Measurements from ENCODE around the gene TCEAL1.
"Not testable (repeated sequence)": the region's sequence is repeated elsewhere in the genome, so short reads cannot be mapped to it uniquely, and the experiment has no call there.

TCEAL1 gene

GRCh38 chrX:103630171-103630511, 1.4 kb downstream of the TCEAL1 start:
- TF ChIP-seq, protein P1, sequence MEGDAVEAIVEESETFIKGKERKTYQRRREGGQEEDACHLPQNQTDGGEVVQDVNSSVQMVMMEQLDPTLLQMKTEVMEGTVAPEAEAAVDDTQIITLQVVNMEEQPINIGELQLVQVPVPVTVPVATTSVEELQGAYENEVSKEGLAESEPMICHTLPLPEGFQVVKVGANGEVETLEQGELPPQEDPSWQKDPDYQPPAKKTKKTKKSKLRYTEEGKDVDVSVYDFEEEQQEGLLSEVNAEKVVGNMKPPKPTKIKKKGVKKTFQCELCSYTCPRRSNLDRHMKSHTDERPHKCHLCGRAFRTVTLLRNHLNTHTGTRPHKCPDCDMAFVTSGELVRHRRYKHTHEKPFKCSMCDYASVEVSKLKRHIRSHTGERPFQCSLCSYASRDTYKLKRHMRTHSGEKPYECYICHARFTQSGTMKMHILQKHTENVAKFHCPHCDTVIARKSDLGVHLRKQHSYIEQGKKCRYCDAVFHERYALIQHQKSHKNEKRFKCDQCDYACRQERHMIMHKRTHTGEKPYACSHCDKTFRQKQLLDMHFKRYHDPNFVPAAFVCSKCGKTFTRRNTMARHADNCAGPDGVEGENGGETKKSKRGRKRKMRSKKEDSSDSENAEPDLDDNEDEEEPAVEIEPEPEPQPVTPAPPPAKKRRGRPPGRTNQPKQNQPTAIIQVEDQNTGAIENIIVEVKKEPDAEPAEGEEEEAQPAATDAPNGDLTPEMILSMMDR (IDR thresholded peaks at IDR 0.05; ENCODE audit: insufficient read depth, low read length, missing control alignments), result no peak
- H3K4me3 ChIP-seq (ENCODE audit: low read depth, low read length), result peak overlapping the region; percentile 68
- DNase-seq (ENCODE audit: low read depth, low spot score), result no peak
- POLR2A ChIA-PET, result interaction anchor here (0.6 to 1.3 kb wide), 5 partner anchors 10 to 55 kb away, joined by 3 to 5 read pairs (median 3); no protein-coding TSS in a partner anchor
- CTCF ChIA-PET, result interaction anchor here (0.7 to 2.6 kb wide), 19 partner anchors 9 to 102 kb away, joined by 3 to 23 read pairs (median 6); no protein-coding TSS in a partner anchor

- TF ChIP-seq, protein P1 (IDR thresholded peaks at IDR 0.05; ENCODE audit: insufficient read depth, low read length, missing control alignments), result no peak
- ChIA-PET CTCF (interaction anchor here (1.2 to 2.6 kb wide), 8 partner anchors 8 to 97 kb away, joined by 3 to 23 read pairs (median 8); no protein-coding TSS in a partner anchor), POLR2A (interaction anchor here (1.3 kb wide), 1 partner anchor 9 kb away, joined by 5 read pairs; no protein-coding TSS in a partner anchor)
- no peak for DNase-seq (ENCODE audit: low read depth, low spot score)
- H3K4me3 ChIP-seq (ENCODE audit: low read depth, low read length), result no peak overlapping the region
Measured at GRCh38 chrX:103631145-103631544, 2.4 kb downstream of the TCEAL1 start.

DNA sequence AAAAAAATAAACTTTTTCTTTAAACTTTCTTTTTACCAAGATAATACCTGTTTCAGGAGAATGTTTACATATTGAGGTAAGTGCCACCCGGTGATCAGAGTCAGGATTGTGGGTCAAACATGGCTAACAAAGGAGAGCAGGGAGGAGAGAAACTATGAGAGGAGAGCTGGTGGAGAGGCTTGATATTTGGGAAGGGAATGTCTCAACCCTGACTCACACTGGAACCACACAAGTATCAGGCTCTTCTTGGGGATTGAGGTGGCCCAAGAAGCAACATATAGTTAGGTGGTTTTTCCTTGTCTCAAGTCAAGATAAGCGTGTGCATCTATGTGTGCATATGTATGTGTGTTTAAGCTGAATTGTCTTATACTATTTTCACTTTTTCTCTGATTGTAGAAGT, 6.7 kb downstream of the TCEAL1 start:
- no peak overlapping the region for H3K4me3 ChIP-seq (ENCODE audit: low read depth, low read length)
- CTCF ChIA-PET, result no interaction called here
- DNase-seq (ENCODE audit: low read depth, low spot score), result no peak
- TF ChIP-seq, protein P1 (IDR thresholded peaks at IDR 0.05; ENCODE audit: insufficient read depth, low read length, missing control alignments), result no peak
- POLR2A ChIA-PET, result no interaction called here

DNA sequence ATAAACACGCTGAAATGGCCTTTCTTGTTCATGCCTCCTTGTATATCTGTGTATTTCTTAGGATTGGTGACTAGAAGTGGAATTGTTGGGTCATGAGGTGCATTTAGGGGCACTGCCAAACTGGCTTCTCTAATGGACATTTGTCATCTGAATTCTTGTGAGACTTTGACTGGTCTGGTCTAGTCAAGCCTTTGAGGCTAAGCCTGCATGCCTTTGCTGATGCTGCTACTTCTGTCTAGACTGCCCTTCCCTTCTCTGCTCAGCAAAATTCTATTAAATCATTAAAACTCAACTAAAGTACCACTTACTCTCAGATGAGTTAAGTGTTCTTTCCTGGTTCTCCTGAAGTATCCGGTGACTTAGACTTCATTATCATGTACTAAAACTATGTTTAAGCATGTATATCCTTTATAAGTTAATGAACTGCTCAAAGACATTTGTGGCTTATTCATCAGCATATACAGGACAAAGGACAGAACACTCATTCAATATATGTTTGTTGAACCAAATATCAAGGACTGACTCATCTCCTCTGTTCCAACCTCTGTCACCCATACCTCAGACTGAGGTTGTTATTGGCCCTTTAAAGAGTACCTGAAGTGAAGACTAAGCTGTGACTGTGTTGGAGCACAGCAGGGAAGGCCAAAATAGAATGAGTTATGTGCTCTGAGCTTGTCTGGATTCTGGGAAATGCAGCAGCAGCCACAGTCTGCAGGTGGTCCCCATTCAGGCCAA, 9.0 kb downstream of the TCEAL1 start:
- POLR2A ChIA-PET, result interaction anchor here (0.7 kb wide), 1 partner anchor 22 kb away, joined by 3 read pairs; no protein-coding TSS in a partner anchor
- CTCF ChIA-PET, result interaction anchor here (3.3 kb wide), 1 partner anchor 8 kb away, joined by 16 read pairs; the partner anchor contains the start of gene TCEAL1

DNA sequence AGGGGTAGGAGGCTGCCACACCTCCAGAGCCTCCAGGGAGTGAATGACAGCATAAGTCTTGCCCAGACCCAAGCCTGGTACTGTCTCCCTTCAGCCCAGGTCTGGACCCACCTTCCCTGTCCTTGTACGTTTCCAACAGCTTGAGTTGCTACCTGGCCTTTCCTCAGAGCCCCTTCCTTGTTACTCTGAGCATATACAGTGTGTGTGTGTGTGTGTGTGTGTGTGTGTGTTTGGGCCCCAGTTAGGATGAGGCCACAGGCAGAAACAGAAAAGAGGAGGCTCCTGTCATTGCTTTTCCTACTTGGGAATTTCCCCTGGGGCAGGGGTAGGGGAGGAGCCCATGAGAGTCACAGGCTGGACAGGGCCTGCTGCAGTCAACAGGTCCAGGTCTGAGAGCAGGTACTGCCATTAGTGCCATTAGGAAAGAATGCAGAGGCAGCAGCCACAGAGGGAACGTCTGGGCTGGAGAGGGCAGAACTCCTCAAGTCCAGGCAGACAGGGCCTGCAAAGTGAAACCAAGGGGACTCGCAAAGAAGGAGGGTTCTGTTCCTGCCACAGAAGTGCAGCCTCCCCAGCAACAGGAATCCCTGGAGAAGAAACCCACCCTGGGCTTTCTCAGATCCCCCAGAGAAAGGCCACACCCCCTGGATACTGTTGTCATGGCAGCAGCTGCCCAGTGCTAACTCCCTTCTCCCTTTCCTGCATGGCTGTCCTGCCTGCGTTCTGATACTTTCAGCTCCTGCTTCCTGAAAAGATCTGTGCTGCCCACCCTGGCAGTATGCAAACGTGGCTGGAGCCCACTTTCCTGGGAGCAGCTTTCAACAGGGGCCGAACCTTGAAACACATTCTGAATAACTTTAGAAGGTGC, 9.9 kb downstream of the TCEAL1 start:
- H3K4me3 ChIP-seq (ENCODE audit: low read depth, low read length); DNase-seq (ENCODE audit: low read depth, low spot score): not testable (repeated sequence)
- POLR2A ChIA-PET, result interaction anchor here (0.7 kb wide), 1 partner anchor 23 kb away, joined by 3 read pairs; no protein-coding TSS in a partner anchor
- CTCF ChIA-PET, result interaction anchor here (3.3 kb wide), 1 partner anchor 9 kb away, joined by 16 read pairs; the partner anchor contains the start of gene TCEAL1

More for the DNA sequence above, 9.0 kb downstream of the TCEAL1 start:
- H3K4me3 ChIP-seq (ENCODE audit: low read depth, low read length), result no peak overlapping the region
- DNase-seq (ENCODE audit: low read depth, low spot score), result no peak
- TF ChIP-seq, protein P1 (IDR thresholded peaks at IDR 0.05; ENCODE audit: insufficient read depth, low read length, missing control alignments), result no peak

GRCh38 chrX:103640401-103641155, 11.8 kb downstream of the TCEAL1 start:
- no peak for DNase-seq (ENCODE audit: low read depth, low spot score)
- POLR2A ChIA-PET, result interaction anchor here (0.8 to 2.1 kb wide), 2 partner anchors 10 to 45 kb away, joined by 3 to 5 read pairs; no protein-coding TSS in a partner anchor
- CTCF ChIA-PET, result interaction anchor here (1.0 to 3.3 kb wide), 2 partner anchors 11 to 16 kb away, joined by 3 to 16 read pairs; partner anchors contain the start of gene TCEAL1
- TF ChIP-seq, protein P1 (IDR thresholded peaks at IDR 0.05; ENCODE audit: insufficient read depth, low read length, missing control alignments), result no peak
- no peak overlapping the region for H3K4me3 ChIP-seq (ENCODE audit: low read depth, low read length)
